ENCODE data around the gene CD180.
"Not testable (repeated sequence)": the region's sequence is repeated elsewhere in the genome, so short reads cannot be mapped to it uniquely, and the experiment has no call there.

CD180 gene

DNA sequence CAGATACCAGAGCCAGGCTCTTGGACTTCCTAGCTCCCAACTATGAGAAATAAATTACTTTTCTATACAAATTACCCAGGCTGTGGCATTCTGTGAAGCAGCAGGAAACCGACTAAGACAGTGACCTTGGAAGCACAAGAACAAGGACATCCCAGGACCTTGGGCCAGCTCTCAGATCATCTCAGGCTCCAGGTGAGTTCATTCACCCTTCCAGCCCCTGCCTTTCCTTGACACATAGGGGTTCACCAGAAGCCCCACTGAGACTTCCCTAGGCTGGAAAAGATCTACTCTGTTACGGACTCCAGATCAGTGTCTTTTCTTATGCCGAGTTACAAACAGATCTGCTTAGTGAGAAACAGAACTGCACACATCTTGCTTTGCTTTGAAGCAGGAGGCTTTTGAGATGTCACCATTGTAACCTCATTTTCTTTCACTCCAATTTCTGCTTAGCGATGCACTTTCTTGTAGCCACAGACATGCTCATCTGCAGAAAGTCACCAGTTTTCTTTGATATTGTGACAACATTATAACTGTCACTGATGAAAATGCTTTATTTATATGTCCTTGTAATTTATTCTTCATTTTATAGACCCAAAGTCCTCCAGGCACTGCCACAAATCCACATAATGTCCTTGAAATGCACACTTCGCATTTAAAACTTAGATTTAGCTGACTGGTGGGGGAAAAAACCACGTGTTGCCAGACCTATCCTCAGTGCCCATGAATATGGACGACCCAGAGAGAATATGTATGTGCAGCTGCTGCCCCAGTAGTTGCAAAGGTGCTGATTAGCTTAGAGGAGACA lies 8.1 kb downstream of the CD180 start:
- no peak for DNase-seq (ENCODE audit: low read depth)

- no peak for DNase-seq (ENCODE audit: low read depth)
These were observed 9.4 kb downstream of the CD180 start for GRCh38 chr5:67187006-67187715.

DNA sequence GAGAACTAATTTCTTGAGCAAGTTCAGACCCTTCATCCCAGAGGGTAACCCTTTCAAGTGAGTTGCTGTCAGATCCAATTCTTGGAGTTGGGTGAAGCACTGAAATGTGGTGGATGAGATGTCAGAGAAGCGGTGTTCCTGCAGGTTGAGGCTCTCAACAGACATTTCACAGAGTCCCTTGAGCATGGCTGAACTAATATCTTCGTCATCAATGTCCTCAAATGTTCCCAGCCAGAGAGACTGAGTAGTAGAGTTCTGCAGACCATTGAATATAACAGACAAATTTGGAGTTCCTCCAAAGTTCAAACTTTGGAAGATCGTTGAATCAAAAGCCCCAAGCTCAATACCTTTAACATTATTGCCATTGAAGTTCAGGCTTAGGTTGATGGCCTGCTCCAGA lies 12.7 kb downstream of the CD180 start:
- DNase-seq (ENCODE audit: low read depth): no peak

- no peak for DNase-seq (ENCODE audit: low read depth)
These were observed 14.3 kb downstream of the CD180 start for GRCh38 chr5:67182301-67182790.

DNA sequence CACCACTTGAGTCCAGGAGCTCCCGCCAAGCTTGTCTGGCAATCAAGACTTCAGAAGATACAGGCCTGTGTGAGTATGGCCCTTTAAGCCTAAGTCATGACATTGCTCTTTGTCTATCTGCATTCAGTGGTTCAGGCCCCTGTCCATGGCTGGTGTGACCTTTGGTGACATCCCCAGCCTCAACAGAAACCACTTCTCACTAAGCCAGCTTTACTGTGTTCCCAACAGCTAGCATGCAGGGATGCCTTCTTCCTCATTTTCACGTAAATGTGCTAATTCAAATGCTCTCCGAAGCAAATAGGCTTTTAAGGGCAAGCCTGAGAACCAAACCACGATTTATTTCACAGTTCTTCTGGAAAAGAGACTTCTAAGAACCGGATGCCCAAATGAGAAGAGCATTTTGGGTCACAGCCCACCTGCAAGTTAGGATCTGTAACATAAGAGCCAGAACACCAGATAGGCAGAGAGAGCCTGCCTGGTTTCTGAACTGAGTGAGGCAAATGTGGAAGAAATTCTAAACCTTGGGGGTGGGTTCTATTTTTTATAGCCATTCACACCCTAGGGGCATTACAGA lies 14.9 kb downstream of the CD180 start:
- DNase-seq (ENCODE audit: low read depth): no peak

DNA sequence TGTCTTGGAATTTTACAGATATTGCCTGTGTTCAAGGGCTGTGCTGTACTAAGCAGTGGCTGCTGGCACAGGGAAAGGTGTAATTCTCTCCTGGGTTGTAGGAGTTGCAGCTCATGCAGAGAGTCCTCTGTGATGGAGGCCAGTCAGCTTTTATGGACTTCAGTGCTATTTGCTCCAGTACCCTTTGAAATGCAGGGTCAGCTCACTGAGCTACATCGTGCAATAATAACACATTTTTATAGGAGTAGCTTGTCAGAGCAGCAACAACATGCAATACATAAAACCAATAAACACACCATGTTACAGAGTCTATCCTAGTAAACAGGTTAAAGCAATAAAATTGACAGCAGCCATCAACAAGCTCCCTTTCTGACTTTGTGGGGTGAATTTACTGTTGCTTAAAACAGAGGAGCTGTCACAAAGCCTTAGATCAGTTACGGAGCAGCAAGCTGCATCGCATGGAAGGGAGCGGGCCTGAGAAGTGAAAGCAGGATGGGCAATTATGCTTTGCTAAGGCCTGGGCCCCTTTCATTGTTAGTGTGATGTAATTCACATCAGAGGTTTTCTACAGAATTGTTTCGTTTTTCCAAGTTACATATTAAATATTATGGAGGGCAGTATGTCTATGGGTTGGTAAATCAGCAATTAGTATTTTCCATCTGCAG lies 16.8 kb downstream of the CD180 start:
- DNase-seq (ENCODE audit: low read depth): no peak

GRCh38 chr5:67178966-67179365 lies 17.6 kb downstream of the CD180 start:
- no peak for DNase-seq (ENCODE audit: low read depth)

GRCh38 chr5:67178085-67178484 lies 18.5 kb downstream of the CD180 start:
- no peak for DNase-seq (ENCODE audit: low read depth)

- no peak for DNase-seq (ENCODE audit: low read depth)
These were observed 19.7 kb downstream of the CD180 start for GRCh38 chr5:67176936-67177335.

DNA sequence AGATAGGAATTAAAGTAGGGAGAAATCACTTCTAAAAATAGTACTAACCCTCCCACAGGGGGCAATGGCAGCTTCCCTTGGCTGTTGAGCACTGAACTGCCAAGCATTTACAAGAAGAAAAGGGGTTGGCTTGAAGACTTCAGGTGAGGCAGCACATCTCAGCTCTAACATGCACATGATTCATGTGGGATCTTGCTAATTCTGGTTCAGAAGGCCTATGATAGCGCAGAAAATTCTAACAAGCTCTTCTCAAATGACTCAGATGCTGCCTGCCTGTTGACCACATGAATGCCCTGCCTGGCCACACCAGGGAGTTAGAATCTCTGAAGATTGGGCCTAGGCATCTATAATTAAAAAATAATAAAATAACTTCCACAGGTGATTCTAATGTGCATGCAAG lies 22.6 kb downstream of the CD180 start:
- no peak for DNase-seq (ENCODE audit: low read depth)

DNA sequence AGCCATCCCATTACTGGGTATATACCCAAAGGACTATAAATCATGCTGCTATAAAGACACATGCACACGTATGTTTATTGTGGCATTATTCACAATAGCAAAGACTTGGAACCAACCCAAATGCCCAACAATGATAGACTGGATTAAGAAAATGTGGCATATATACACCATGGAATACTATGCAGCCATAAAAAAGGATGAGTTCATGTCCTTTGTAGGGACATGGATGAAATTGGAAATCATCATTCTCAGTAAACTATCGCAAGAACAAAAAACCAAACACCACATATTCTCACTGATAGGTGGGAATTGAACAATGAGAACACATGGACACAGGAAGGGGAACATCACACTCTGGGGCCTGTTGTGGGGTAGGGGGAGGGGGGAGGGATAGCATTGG lies 23.2 kb downstream of the CD180 start:
- not testable (repeated sequence) for DNase-seq (ENCODE audit: low read depth)

DNA sequence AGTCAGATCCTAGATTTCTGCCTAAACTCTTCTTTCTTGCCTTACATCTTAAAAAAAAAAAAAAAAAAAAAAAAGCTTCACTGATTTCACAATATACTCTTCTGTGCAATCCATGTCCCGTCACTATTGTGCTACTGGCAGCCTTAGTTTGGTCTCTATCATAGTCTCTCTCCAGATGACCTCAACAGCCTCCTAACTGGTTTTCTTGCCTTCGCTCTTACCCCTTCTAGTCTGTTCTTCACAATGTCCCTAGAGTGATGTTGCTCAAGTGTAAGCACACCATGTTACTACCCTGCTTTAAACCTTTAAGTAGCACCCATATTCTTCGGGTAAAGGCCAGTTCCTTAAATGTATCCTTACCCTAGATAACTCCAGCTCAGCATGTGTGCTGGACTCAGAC lies 25.8 kb downstream of the CD180 start:
- DNase-seq (ENCODE audit: low read depth): no peak

- no peak for DNase-seq (ENCODE audit: low read depth)
These were observed 28.5 kb downstream of the CD180 start for GRCh38 chr5:67168069-67168468.

DNA sequence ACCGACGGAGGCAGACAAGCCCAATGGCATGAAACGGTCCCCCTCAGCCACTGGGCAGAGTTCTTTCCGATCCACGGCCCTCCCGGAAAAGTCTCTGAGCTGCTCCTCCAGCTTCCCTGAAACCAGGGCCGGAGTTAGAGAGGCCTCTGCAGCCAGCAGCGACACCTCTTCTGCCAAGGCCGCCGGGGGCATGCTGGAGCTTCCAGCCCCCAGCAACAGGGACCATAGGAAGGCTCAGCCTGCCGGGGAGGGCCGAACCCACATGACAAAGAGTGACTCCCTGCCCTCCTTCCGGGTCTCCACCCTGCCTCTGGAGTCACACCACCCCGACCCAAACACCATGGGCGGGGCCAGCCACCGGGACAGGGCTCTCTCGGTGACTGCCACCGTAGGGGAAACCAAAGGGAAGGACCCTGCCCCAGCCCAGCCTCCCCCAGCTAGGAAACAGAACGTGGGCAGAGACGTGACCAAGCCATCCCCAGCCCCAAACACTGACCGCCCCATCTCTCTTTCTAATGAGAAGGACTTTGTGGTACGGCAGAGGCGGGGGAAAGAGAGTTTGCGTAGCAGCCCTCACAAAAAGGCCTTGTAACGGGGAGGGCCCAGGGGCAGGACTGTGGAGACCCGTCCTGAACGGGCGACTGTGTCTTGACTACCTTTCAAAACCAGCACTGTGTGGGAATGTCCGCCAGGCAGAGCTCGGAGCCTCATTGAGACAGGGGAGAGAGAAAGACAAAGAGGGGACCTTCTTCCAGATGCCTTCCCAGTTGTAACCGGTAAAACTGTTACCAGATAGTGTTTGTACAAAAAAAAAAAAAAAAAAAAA lies 29.9 kb downstream of the CD180 start:
- DNase-seq (ENCODE audit: low read depth): peak; percentile 53

DNA sequence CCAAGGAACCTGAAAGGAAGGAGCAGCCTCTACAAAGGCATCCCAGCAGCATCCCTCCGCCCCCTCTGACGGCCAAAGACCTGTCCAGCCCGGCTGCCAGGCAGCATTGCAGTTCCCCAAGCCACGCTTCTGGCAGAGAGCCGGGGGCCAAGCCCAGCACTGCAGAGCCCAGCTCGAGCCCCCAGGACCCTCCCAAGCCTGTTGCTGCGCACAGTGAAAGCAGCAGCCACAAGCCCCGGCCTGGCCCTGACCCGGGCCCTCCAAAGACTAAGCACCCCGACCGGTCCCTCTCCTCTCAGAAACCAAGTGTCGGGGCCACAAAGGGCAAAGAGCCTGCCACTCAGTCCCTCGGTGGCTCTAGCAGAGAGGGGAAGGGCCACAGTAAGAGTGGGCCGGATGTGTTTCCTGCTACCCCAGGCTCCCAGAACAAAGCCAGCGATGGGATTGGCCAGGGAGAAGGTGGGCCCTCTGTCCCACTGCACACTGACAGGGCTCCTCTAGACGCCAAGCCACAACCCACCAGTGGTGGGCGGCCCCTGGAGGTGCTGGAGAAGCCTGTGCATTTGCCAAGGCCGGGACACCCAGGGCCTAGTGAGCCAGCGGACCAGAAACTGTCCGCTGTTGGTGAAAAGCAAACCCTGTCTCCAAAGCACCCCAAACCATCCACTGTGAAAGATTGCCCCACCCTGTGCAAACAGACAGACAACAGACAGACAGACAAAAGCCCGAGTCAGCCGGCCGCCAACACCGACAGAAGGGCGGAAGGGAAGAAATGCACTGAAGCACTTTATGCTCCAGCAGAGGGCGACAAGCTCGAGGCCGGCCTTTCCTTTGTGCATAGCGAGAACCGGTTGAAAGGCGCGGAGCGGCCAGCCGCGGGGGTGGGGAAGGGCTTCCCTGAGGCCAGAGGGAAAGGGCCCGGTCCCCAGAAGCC lies 30.8 kb downstream of the CD180 start:
- peak; percentile 64 for DNase-seq (ENCODE audit: low read depth)

DNA sequence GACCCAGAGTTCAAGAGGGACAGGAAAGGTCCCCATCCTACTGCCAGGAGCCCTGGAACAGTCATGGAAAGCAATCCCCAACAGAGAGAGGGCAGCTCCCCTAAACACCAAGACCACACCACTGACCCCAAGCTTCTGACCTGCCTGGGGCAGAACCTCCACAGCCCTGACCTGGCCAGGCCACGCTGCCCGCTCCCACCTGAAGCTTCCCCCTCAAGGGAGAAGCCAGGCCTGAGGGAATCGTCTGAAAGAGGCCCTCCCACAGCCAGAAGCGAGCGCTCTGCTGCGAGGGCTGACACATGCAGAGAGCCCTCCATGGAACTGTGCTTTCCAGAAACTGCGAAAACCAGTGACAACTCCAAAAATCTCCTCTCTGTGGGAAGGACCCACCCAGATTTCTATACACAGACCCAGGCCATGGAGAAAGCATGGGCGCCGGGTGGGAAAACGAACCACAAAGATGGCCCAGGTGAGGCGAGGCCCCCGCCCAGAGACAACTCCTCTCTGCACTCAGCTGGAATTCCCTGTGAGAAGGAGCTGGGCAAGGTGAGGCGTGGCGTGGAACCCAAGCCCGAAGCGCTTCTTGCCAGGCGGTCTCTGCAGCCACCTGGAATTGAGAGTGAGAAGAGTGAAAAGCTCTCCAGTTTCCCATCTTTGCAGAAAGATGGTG lies 31.6 kb downstream of the CD180 start:
- DNase-seq (ENCODE audit: low read depth): no peak

- DNase-seq (ENCODE audit: low read depth): no peak
These were observed 32.6 kb downstream of the CD180 start for GRCh38 chr5:67163863-67164595.

- no peak for DNase-seq (ENCODE audit: low read depth)
These were observed 33.3 kb downstream of the CD180 start for GRCh38 chr5:67163231-67163756.

GRCh38 chr5:67161767-67162166 lies 34.8 kb downstream of the CD180 start:
- DNase-seq (ENCODE audit: low read depth): no peak
